Osteoblast (primary cell): ENCODE data around the gene ZC3HAV1. TPM values are rescaled to one million over a fixed set of nuclear protein-coding genes. Genes with fewer than 3 reads are reported as not detected.

Source experiments
- DNase-seq: peaks from one replicate; pipeline ENCODE4 v3.0.0; 2011; ENCODE audit warnings: low spot score, mixed read lengths; ENCODE audit not compliant: insufficient read length; ENCODE audit errors: missing footprints
- H2AFZ ChIP-seq: 2 replicates; pipeline ENCODE4 v1.6.0; 2011; ENCODE audit warnings: mild to moderate bottlenecking, low read length
- H3K27ac ChIP-seq: 2 replicates; pipeline ENCODE4 v1.5.1; 2011; ENCODE audit warnings: mild to moderate bottlenecking, low read depth, low read length, moderate library complexity
- H3K27me3 ChIP-seq: 2 replicates; pipeline ENCODE4 v1.6.0; 2012; ENCODE audit warnings: mild to moderate bottlenecking, control low read depth, inconsistent platforms, low read length, moderate library complexity; ENCODE audit not compliant: insufficient read depth
- H3K36me3 ChIP-seq: 2 replicates; pipeline ENCODE4 v1.5.1; 2011; ENCODE audit warnings: mild to moderate bottlenecking, low read length, control low read depth, moderate library complexity; ENCODE audit not compliant: insufficient read depth
- H3K4me1 ChIP-seq: 2 replicates; pipeline ENCODE4 v1.5.1; 2011; ENCODE audit warnings: mild to moderate bottlenecking, low read length, control low read depth, moderate library complexity; ENCODE audit not compliant: insufficient read depth
- H3K4me2 ChIP-seq: 2 replicates; pipeline ENCODE4 v1.6.0; 2011; ENCODE audit warnings: mild to moderate bottlenecking, low read length; ENCODE audit not compliant: insufficient read depth
- H3K4me3 ChIP-seq: fragments of 200-600 bp; sonication (generic); 3 replicates; pipeline ENCODE4 v1.5.1; 2012; ENCODE audit warnings: mild to moderate bottlenecking, low read length, inconsistent platforms; ENCODE audit not compliant: insufficient read depth
- H3K79me2 ChIP-seq: 2 replicates; pipeline ENCODE4 v1.6.0; 2012; ENCODE audit warnings: mild to moderate bottlenecking, low read length, control low read depth, inconsistent platforms; ENCODE audit not compliant: insufficient read depth
- H3K9me3 ChIP-seq: 2 replicates; pipeline ENCODE4 v1.5.1; 2011; ENCODE audit warnings: low read depth, low read length, control low read depth
- H4K20me1 ChIP-seq: 2 replicates; pipeline ENCODE4 v1.6.0; 2012; ENCODE audit warnings: mild to moderate bottlenecking, low read length, control low read depth; ENCODE audit not compliant: insufficient read depth
- CTCF ChIP-seq: IDR thresholded peaks from 2 replicates; pipeline ENCODE4 v1.5.1; 2011; ENCODE audit warnings: mild to moderate bottlenecking, low read depth, low read length, moderate library complexity; ENCODE audit errors: extremely low read depth
- total RNA-seq: library from RNA; depleted of rRNA; stranded (reverse); fragments of >200 nt; gene quantifications from 2 replicates; pipeline ENCODE4 v1.2.3, GENCODE V29; 2012

The ZC3HAV1 gene
- total RNA-seq, 1 donor: 44.5 TPM

GRCh38 chr7:139047970-139048369 lies 61.5 kb downstream of the ZC3HAV1 start:
- no peak for TF ChIP-seq CTCF
- no peak for DNase-seq
- Histone ChIP-seq H3K79me2 (no peaks in the 10 kb centered on the region), H4K20me1 (no peaks in the 10 kb centered on the region), H2AFZ (no peak overlapping the region), H3K36me3 (peaks cover 49% of the 10 kb centered on the region), H3K4me1 (no peaks in the 10 kb centered on the region), H3K27ac (no peak overlapping the region), H3K9me3 (no peaks in the 10 kb centered on the region), H3K27me3 (no peaks in the 10 kb centered on the region), H3K4me3 (no peak overlapping the region), H3K4me2 (no peak overlapping the region)

GRCh38 chr7:139046143-139046542 lies 63.4 kb downstream of the ZC3HAV1 start:
- H3K79me2 ChIP-seq: no peaks in the 10 kb centered on the region
- DNase-seq: no peak
- H3K27me3 ChIP-seq: no peaks in the 10 kb centered on the region
- TF ChIP-seq CTCF: no peak
- no peaks in the 10 kb centered on the region for H4K20me1 ChIP-seq
- H3K9me3 ChIP-seq: no peaks in the 10 kb centered on the region
- no peak overlapping the region for H2AFZ ChIP-seq
- peaks cover 36% of the 10 kb centered on the region for H3K36me3 ChIP-seq
- no peak overlapping the region for H3K4me2 ChIP-seq
- no peak overlapping the region for H3K4me3 ChIP-seq
- H3K27ac ChIP-seq: no peak overlapping the region
- H3K4me1 ChIP-seq: no peaks in the 10 kb centered on the region

GRCh38 chr7:139044813-139045794 lies 64.4 kb downstream of the ZC3HAV1 start:
- no peaks in the 10 kb centered on the region for H3K4me1 ChIP-seq
- peaks cover 31% of the 10 kb centered on the region for H3K36me3 ChIP-seq
- no peak overlapping the region for H3K4me3 ChIP-seq
- H4K20me1 ChIP-seq: no peaks in the 10 kb centered on the region
- H3K9me3 ChIP-seq: no peaks in the 10 kb centered on the region
- no peak for DNase-seq
- H2AFZ ChIP-seq: no peak overlapping the region
- H3K79me2 ChIP-seq: no peaks in the 10 kb centered on the region
- H3K4me2 ChIP-seq: no peak overlapping the region
- H3K27ac ChIP-seq: no peak overlapping the region
- H3K27me3 ChIP-seq: no peaks in the 10 kb centered on the region
- TF ChIP-seq CTCF: no peak
